ENCODE results near the gene CLEC16A.

GRCh38 chr16:10967986-10968385 lies 23.6 kb downstream of the CLEC16A start:
- no peak for TF ChIP-seq CTCF (IDR thresholded peaks at IDR 0.05; ENCODE audit: low read depth, low read length, poor library complexity, severe bottlenecking)
- TF ChIP-seq EZH2phosphoT487 (IDR thresholded peaks at IDR 0.05; ENCODE audit: borderline replicate concordance, low read length), result no peak
